MM.1S (cell line): ENCODE data around the gene MOCOS.

Experiments used
- CTCF ChIP-seq: fragments of 300-600 bp; sonication (generic); IDR thresholded peaks from 2 replicates; pipeline ENCODE4 v1.5.1; 2016; ENCODE audit warnings: antibody characterized with exemption, low read length, mixed read lengths
- EZH2 ChIP-seq: fragments of 300-600 bp; sonication (generic); optimal IDR thresholded peaks from 2 replicates; pipeline ENCODE3; 2017; ENCODE audit warnings: low read depth, mild to moderate bottlenecking, antibody characterized with exemption, low read length, mixed read lengths

DNA sequence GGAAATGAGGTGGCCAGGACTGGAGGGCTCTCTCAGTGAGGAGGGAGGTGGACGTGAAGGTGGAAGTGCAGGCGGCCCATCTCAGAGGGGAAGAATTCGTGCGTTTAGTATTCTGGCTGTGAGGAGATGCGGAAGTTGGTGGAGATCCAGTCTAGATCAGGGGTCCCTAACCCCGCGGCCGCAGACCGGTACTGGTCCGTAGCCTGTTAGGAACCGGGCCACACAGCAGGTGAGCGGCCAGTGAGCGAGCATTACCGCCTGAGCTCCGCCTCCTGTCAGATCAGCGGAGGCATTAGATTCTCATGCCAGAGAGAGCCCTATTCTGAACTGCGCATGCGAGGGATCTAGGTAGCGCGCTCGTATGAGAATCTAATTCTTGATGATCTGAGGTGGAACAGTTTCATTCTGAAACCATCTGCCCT lies 108.6 kb downstream of the MOCOS start:
- TF ChIP-seq CTCF (no peak), EZH2 (no peak)
